ENCODE data around the gene UNC5A.

Gene UNC5A

GRCh38 chr5:176810081-176810597, at the start of gene UNC5A:
Gene UNC5A, plus strand, starts transcription at chr5:176810559. Its CDS starts 192 bp downstream, at chr5:176810751.
- in situ Hi-C loops (cut with HindIII; ENCODE audit: low sequenced_read_pairs), result no loop called here
- peak within 1 kb of the TSS; percentile 30 for H3K4me3 ChIP-seq (ENCODE audit: low read depth, low read length)
- DNase-seq (ENCODE audit: low read depth), result no peak
- TF ChIP-seq CTCF (IDR thresholded peaks at IDR 0.05; ENCODE audit: low read depth, low read length, missing control alignments), result no peak

- H3K4me3 ChIP-seq (ENCODE audit: low read depth, low read length), result no peak overlapping the region
- in situ Hi-C loops (cut with HindIII; ENCODE audit: low sequenced_read_pairs), result no loop called here
- no peak for TF ChIP-seq CTCF (IDR thresholded peaks at IDR 0.05; ENCODE audit: low read depth, low read length, missing control alignments)
- no peak for DNase-seq (ENCODE audit: low read depth)
Measured at GRCh38 chr5:176761755-176762154, 48.6 kb upstream of the UNC5A start.

GRCh38 chr5:176762489-176762888, 47.9 kb upstream of the UNC5A start:
- no peak overlapping the region for H3K4me3 ChIP-seq (ENCODE audit: low read depth, low read length)
- in situ Hi-C loops (cut with HindIII; ENCODE audit: low sequenced_read_pairs), result no loop called here
- no peak for TF ChIP-seq CTCF (IDR thresholded peaks at IDR 0.05; ENCODE audit: low read depth, low read length, missing control alignments)
- no peak for DNase-seq (ENCODE audit: low read depth)

GRCh38 chr5:176765687-176766086, 44.7 kb upstream of the UNC5A start:
- no peak overlapping the region for H3K4me3 ChIP-seq (ENCODE audit: low read depth, low read length)
- no peak for DNase-seq (ENCODE audit: low read depth)
- in situ Hi-C loops (cut with HindIII; ENCODE audit: low sequenced_read_pairs), result no loop called here
- TF ChIP-seq CTCF (IDR thresholded peaks at IDR 0.05; ENCODE audit: low read depth, low read length, missing control alignments), result no peak

GRCh38 chr5:176768174-176768970, 42.0 kb upstream of the UNC5A start:
- no peak overlapping the region for H3K4me3 ChIP-seq (ENCODE audit: low read depth, low read length)
- DNase-seq (ENCODE audit: low read depth), result no peak
- TF ChIP-seq CTCF (IDR thresholded peaks at IDR 0.05; ENCODE audit: low read depth, low read length, missing control alignments), result no peak
- in situ Hi-C loops (cut with HindIII; ENCODE audit: low sequenced_read_pairs), result no loop called here

GRCh38 chr5:176769911-176770310, 40.4 kb upstream of the UNC5A start:
- in situ Hi-C loops (cut with HindIII; ENCODE audit: low sequenced_read_pairs), result no loop called here
- no peak overlapping the region for H3K4me3 ChIP-seq (ENCODE audit: low read depth, low read length)
- no peak for TF ChIP-seq CTCF (IDR thresholded peaks at IDR 0.05; ENCODE audit: low read depth, low read length, missing control alignments)
- DNase-seq (ENCODE audit: low read depth), result no peak

Data from astrocyte of the cerebellum (primary cell).